ENCODE measurements around the gene PPIP5K2. TPM values are rescaled to one million over a fixed set of nuclear protein-coding genes. Genes with fewer than 3 reads are reported as not detected.

PPIP5K2 gene
- total RNA-seq, 1 experiment from 2014 or later = 29.7 TPM

DNA sequence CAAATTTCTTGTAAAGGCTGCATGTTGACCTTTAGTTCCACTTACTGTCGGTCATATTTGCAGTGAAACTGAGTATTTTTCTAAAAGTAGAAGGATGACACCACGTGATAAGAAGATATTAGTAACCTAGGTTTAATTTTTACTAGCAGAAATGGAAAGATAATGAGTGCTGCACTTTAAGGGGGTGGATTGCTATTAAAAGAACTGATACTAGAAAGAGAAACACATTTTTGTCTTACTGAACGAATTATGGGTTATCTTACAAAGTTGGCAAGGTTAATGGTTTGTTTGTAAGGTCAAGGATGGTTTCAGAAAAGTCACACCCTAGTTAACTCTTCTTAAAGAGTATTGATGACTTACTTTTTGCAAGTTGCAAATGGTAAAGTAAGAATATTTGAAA is 140.8 kb downstream of the PPIP5K2 start:
- POLR2A ChIA-PET = interaction anchor here (0.9 to 5.9 kb wide), 4 partner anchors 10 to 212 kb away, joined by 3 to 43 read pairs (median 14); partner anchors contain the start of genes GIN1 and PPIP5K2
- DNase-seq (ENCODE audit: unreplicated experiment) = no peak
- TF ChIP-seq, protein P1, sequence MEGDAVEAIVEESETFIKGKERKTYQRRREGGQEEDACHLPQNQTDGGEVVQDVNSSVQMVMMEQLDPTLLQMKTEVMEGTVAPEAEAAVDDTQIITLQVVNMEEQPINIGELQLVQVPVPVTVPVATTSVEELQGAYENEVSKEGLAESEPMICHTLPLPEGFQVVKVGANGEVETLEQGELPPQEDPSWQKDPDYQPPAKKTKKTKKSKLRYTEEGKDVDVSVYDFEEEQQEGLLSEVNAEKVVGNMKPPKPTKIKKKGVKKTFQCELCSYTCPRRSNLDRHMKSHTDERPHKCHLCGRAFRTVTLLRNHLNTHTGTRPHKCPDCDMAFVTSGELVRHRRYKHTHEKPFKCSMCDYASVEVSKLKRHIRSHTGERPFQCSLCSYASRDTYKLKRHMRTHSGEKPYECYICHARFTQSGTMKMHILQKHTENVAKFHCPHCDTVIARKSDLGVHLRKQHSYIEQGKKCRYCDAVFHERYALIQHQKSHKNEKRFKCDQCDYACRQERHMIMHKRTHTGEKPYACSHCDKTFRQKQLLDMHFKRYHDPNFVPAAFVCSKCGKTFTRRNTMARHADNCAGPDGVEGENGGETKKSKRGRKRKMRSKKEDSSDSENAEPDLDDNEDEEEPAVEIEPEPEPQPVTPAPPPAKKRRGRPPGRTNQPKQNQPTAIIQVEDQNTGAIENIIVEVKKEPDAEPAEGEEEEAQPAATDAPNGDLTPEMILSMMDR (IDR thresholded peaks at IDR 0.05; ENCODE audit: unreplicated experiment) = no peak
- intact Hi-C loops (cut with micrococcal nuclease) = no loop called here
- Mint-ChIP-seq H3K4me1 (ENCODE audit: insufficient read depth, unreplicated experiment) (peaks cover 31% of the 10 kb centered on the region), H3K36me3 (ENCODE audit: insufficient read depth, unreplicated experiment) (no peaks in the 10 kb centered on the region), H3K4me3 (ENCODE audit: unreplicated experiment) (peak overlapping the region; percentile 88), H3K9me3 (ENCODE audit: unreplicated experiment) (no peaks in the 10 kb centered on the region), H3K27ac (ENCODE audit: low read depth, unreplicated experiment) (no peak overlapping the region), H3K27me3 (ENCODE audit: insufficient read depth, unreplicated experiment) (no peaks in the 10 kb centered on the region)
- CTCF ChIA-PET = interaction anchor here (1.2 to 1.6 kb wide), 3 partner anchors 28 to 36 kb away, joined by 6 to 7 read pairs (median 6); no protein-coding TSS in a partner anchor
- no TSS peak for BruUV-seq (replicated peaks)

Other genes with a start within 250 kb of the PPIP5K2 start
- 12.1 and 16.2 TPM in 2 replicates for gene GIN1, start 163 bp upstream of the PPIP5K2 start, total RNA-seq (2022)
- 6.6 and 8.9 TPM in 2 replicates for gene MACIR, start 138.5 kb downstream of the PPIP5K2 start, total RNA-seq (2022)

All from MCF 10A (cell line).